Loucy (cell line): Measurements from ENCODE around the gene POLR3C.
"Not testable (repeated sequence)": the region's sequence is repeated elsewhere in the genome, so short reads cannot be mapped to it uniquely, and the experiment has no call there.

ENCODE experiments used
- CTCF ChIP-seq: fragments of 200-600 bp; sonication (generic); conservative IDR thresholded peaks from 2 replicates; pipeline ENCODE4 v1.5.1; 2014; ENCODE audit warnings: mild to moderate bottlenecking, antibody characterized with exemption, low read length
- EZH2phosphoT487 ChIP-seq: fragments of 200-600 bp; IDR thresholded peaks from 2 replicates; pipeline ENCODE4 v1.6.1; 2018; ENCODE audit warnings: antibody characterized with exemption, mild to moderate bottlenecking, moderate library complexity, borderline replicate concordance

- TF ChIP-seq CTCF, EZH2phosphoT487: not testable (repeated sequence)
These were observed 5.9 kb upstream of the POLR3C start for GRCh38 chr1:145818095-145818494.
